Mesothelial cell of epicardium (in vitro differentiated cells): Measurements from ENCODE around the gene ASPM. TPM values are rescaled to one million over a fixed set of nuclear protein-coding genes. Genes with fewer than 3 reads are reported as not detected.

Source experiments
- DNase-seq, 2 experiments: peaks; one replicate each; pipeline ENCODE4 v3.0.0; 2021; ENCODE audit warnings: low spot score in 2 of 2; ENCODE audit not compliant: unreplicated experiment in 2 of 2
- H3K27ac Mint-ChIP-seq: 2 replicates; pipeline ENCODE4 v1.8.0; 2021; ENCODE audit warnings: mixed read lengths
- H3K27me3 Mint-ChIP-seq: 2 replicates; pipeline ENCODE4 v1.8.0; 2021; ENCODE audit warnings: low read depth, mixed read lengths
- H3K36me3 Mint-ChIP-seq: 2 replicates; pipeline ENCODE4 v1.8.0; 2021; ENCODE audit warnings: mixed read lengths
- H3K4me1 Mint-ChIP-seq: 2 replicates; pipeline ENCODE4 v1.8.0; 2021; ENCODE audit warnings: mixed read lengths
- H3K4me3 Mint-ChIP-seq: 2 replicates; pipeline ENCODE4 v1.8.0; 2021; ENCODE audit warnings: mild to moderate bottlenecking, moderate library complexity, mixed read lengths
- H3K9me3 Mint-ChIP-seq: 2 replicates; pipeline ENCODE4 v1.8.0; 2021; ENCODE audit warnings: mixed read lengths
- CTCF ChIP-seq: fragments of 200-600 bp; sonication (generic); IDR thresholded peaks from one replicate; pipeline ENCODE4 v1.5.0; 2021; ENCODE audit warnings: antibody characterized with exemption; ENCODE audit not compliant: unreplicated experiment
- total RNA-seq: library from RNA; stranded (reverse); gene quantifications from 3 replicates; pipeline ENCODE4 v1.2.1, GENCODE V29; 2021

ASPM gene
- total RNA-seq, 1 donor from 2014 or later: 18.1 TPM

- Mint-ChIP-seq H3K36me3 (no peaks in the 10 kb centered on the region), H3K4me3 (no peak overlapping the region), H3K9me3 (no peaks in the 10 kb centered on the region), H3K27me3 (no peaks in the 10 kb centered on the region), H3K4me1 (peaks cover 6% of the 10 kb centered on the region), H3K27ac (no peak overlapping the region)
- TF ChIP-seq CTCF: no peak
- DNase-seq: no peak
These were observed 4.0 kb upstream of the ASPM start for GRCh38 chr1:197150336-197151005.

GRCh38 chr1:197149340-197149739 is 2.9 kb upstream of the ASPM start:
- Mint-ChIP-seq H3K4me1 (peaks cover 12% of the 10 kb centered on the region), H3K36me3 (no peaks in the 10 kb centered on the region), H3K4me3 (no peak overlapping the region), H3K27me3 (no peaks in the 10 kb centered on the region), H3K27ac (no peak overlapping the region), H3K9me3 (no peaks in the 10 kb centered on the region)
- no peak for DNase-seq
- no peak for TF ChIP-seq CTCF

GRCh38 chr1:197145446-197146024 is 934 bp downstream of the ASPM start:
- Mint-ChIP-seq H3K4me3 (peak overlapping the region; percentile 86), H3K36me3 (no peaks in the 10 kb centered on the region), H3K9me3 (no peaks in the 10 kb centered on the region), H3K27me3 (no peaks in the 10 kb centered on the region), H3K4me1 (peaks cover 17% of the 10 kb centered on the region), H3K27ac (peak overlapping the region; percentile 81)
- TF ChIP-seq CTCF: no peak
- no peak for DNase-seq

GRCh38 chr1:197144570-197145325 is 1.7 kb downstream of the ASPM start:
- Mint-ChIP-seq H3K36me3 (no peaks in the 10 kb centered on the region), H3K4me3 (peak overlapping the region; percentile 86), H3K27me3 (no peaks in the 10 kb centered on the region), H3K4me1 (peaks cover 24% of the 10 kb centered on the region), H3K27ac (peak overlapping the region; percentile 10), H3K9me3 (no peaks in the 10 kb centered on the region)
- no peak for TF ChIP-seq CTCF
- DNase-seq: no peak

GRCh38 chr1:197143276-197143675 is 3.2 kb downstream of the ASPM start:
- Mint-ChIP-seq H3K9me3 (no peaks in the 10 kb centered on the region), H3K4me1 (peaks cover 28% of the 10 kb centered on the region), H3K27ac (no peak overlapping the region), H3K4me3 (no peak overlapping the region), H3K36me3 (no peaks in the 10 kb centered on the region), H3K27me3 (no peaks in the 10 kb centered on the region)
- DNase-seq: no peak
- TF ChIP-seq CTCF: no peak
